Measurements from ENCODE around the gene RAE1. TPM values are rescaled to one million over a fixed set of nuclear protein-coding genes. Genes with fewer than 3 reads are reported as not detected.
A peak's percentile ranks its signal among the peaks of the same experiment; 100 is the strongest.

RAE1 gene
- total RNA-seq, 1 experiment from 2014 or later, result 34.5 TPM

DNA sequence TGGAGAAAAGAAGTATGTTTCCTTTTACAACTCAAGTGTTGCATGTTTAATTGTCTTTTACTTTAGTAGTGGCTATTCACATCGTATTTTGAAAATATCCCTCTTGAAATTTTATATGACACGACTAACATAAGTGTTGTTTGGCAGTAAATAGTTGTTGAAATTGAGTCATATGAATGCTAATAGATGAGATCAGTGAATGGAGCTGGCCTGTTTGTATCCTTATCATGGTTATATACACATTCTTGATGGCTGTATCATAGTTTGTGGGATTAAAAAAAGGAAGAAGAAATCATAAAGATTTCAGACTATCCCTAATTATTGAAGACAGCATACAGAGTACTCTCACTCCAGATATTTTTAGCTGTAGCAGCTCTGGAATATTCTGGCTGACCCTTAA is 8.2 kb upstream of the RAE1 start:
- POLR2A ChIA-PET, result no interaction called here
- Histone ChIP-seq H3K4me3 (ENCODE audit: low read depth in 2 of 2, low read length in 2 of 2) (no peak overlapping the region), H3K27me3 (ENCODE audit: control insufficient read depth, insufficient read depth, low read length) (peaks cover 4% of the 10 kb centered on the region), H3K9me3 (ENCODE audit: control insufficient read depth, insufficient read depth, low read depth, low read length) (no peaks in the 10 kb centered on the region), H3K4me1 (ENCODE audit: control insufficient read depth, insufficient read depth, low read length) (no peaks in the 10 kb centered on the region), H3K27ac (ENCODE audit: low read length) (no peak overlapping the region), H3K36me3 (ENCODE audit: control insufficient read depth, insufficient read depth, low read length) (no peaks in the 10 kb centered on the region; the same call in 1 of the 2 replicates)
- CTCF ChIA-PET, result interaction anchor here (0.7 kb wide), 1 partner anchor 104 kb away, joined by 3 read pairs; no protein-coding TSS in a partner anchor
- no TSS peak for BruUV-seq (replicated peaks)
- DNase-seq (ENCODE audit: low read depth, low spot score) (no peak), ATAC-seq (no peak)
- in situ Hi-C loops (cut with HindIII; ENCODE audit: low pct_unique_long_range_greater_than_20kb, low sequenced_read_pairs), result no loop called here
- intact Hi-C loops (cut with micrococcal nuclease; ENCODE audit: unreplicated experiment), result no loop called here
- no peak for TF ChIP-seq TCF7L2 (IDR thresholded peaks at IDR 0.05; ENCODE audit: low read depth, low read length)

- POLR2A ChIA-PET, result no interaction called here
Observed at GRCh38 chr20:57346477-57346876, 4.6 kb upstream of the RAE1 start.

GRCh38 chr20:57347393-57347792 is 3.7 kb upstream of the RAE1 start:
- Histone ChIP-seq H3K9me3 (ENCODE audit: control insufficient read depth, insufficient read depth, low read depth, low read length) (no peaks in the 10 kb centered on the region), H3K27me3 (ENCODE audit: control insufficient read depth, insufficient read depth, low read length) (no peaks in the 10 kb centered on the region; the same call in 1 of the 2 replicates), H3K36me3 (ENCODE audit: control insufficient read depth, insufficient read depth, low read length) (peaks cover 5% of the 10 kb centered on the region), H3K4me3 (ENCODE audit: low read depth in 2 of 2, low read length in 2 of 2) (no peak overlapping the region), H3K4me1 (ENCODE audit: control insufficient read depth, insufficient read depth, low read length) (peaks cover 4% of the 10 kb centered on the region), H3K27ac (ENCODE audit: low read length) (no peak overlapping the region)
- DNase-seq (ENCODE audit: low read depth, low spot score) (no peak), ATAC-seq (no peak)
- intact Hi-C loops (cut with micrococcal nuclease; ENCODE audit: unreplicated experiment), result no loop called here
- in situ Hi-C loops (cut with HindIII; ENCODE audit: low pct_unique_long_range_greater_than_20kb, low sequenced_read_pairs), result no loop called here
- ChIA-PET CTCF (interaction anchor here (0.9 kb wide), 1 partner anchor 255 kb away, joined by 4 read pairs; no protein-coding TSS in a partner anchor), POLR2A (no interaction called here)
- TF ChIP-seq SIN3A (IDR thresholded peaks at IDR 0.05; ENCODE audit: borderline replicate concordance, insufficient read depth, low read depth, low read length) (no peak), TCF7L2 (IDR thresholded peaks at IDR 0.05; ENCODE audit: low read depth, low read length) (no peak), POLR2AphosphoS5 (IDR thresholded peaks at IDR 0.05; ENCODE audit: low read depth, low read length) (no peak)
- TF ChIP-seq, protein P1, sequence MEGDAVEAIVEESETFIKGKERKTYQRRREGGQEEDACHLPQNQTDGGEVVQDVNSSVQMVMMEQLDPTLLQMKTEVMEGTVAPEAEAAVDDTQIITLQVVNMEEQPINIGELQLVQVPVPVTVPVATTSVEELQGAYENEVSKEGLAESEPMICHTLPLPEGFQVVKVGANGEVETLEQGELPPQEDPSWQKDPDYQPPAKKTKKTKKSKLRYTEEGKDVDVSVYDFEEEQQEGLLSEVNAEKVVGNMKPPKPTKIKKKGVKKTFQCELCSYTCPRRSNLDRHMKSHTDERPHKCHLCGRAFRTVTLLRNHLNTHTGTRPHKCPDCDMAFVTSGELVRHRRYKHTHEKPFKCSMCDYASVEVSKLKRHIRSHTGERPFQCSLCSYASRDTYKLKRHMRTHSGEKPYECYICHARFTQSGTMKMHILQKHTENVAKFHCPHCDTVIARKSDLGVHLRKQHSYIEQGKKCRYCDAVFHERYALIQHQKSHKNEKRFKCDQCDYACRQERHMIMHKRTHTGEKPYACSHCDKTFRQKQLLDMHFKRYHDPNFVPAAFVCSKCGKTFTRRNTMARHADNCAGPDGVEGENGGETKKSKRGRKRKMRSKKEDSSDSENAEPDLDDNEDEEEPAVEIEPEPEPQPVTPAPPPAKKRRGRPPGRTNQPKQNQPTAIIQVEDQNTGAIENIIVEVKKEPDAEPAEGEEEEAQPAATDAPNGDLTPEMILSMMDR (IDR thresholded peaks at IDR 0.05), result no peak
- TF ChIP-seq, protein P2, sequence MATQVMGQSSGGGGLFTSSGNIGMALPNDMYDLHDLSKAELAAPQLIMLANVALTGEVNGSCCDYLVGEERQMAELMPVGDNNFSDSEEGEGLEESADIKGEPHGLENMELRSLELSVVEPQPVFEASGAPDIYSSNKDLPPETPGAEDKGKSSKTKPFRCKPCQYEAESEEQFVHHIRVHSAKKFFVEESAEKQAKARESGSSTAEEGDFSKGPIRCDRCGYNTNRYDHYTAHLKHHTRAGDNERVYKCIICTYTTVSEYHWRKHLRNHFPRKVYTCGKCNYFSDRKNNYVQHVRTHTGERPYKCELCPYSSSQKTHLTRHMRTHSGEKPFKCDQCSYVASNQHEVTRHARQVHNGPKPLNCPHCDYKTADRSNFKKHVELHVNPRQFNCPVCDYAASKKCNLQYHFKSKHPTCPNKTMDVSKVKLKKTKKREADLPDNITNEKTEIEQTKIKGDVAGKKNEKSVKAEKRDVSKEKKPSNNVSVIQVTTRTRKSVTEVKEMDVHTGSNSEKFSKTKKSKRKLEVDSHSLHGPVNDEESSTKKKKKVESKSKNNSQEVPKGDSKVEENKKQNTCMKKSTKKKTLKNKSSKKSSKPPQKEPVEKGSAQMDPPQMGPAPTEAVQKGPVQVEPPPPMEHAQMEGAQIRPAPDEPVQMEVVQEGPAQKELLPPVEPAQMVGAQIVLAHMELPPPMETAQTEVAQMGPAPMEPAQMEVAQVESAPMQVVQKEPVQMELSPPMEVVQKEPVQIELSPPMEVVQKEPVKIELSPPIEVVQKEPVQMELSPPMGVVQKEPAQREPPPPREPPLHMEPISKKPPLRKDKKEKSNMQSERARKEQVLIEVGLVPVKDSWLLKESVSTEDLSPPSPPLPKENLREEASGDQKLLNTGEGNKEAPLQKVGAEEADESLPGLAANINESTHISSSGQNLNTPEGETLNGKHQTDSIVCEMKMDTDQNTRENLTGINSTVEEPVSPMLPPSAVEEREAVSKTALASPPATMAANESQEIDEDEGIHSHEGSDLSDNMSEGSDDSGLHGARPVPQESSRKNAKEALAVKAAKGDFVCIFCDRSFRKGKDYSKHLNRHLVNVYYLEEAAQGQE (IDR thresholded peaks at IDR 0.05; ENCODE audit: insufficient read depth in 1 of 2, low read depth in 2 of 2, low read length in 1 of 2), result no peak
- no TSS peak for BruUV-seq (replicated peaks)

More at GRCh38 chr20:57346477-57346876, 4.6 kb upstream of the RAE1 start:
- H3K27me3 ChIP-seq (ENCODE audit: control insufficient read depth, insufficient read depth, low read length), result peaks cover under 1% of the 10 kb centered on the region
- no peaks in the 10 kb centered on the region for H3K9me3 ChIP-seq (ENCODE audit: control insufficient read depth, insufficient read depth, low read depth, low read length)
- no peak overlapping the region for H3K27ac ChIP-seq (ENCODE audit: low read length)
- no peaks in the 10 kb centered on the region; the same call in none of the 2 replicates for H3K36me3 ChIP-seq (ENCODE audit: control insufficient read depth, insufficient read depth, low read length)
- DNase-seq (ENCODE audit: low read depth, low spot score) (peak; percentile 51), ATAC-seq (peak; percentile 71; the same call in 1 of the 2 replicates)
- in situ Hi-C loops (cut with HindIII; ENCODE audit: low pct_unique_long_range_greater_than_20kb, low sequenced_read_pairs), result no loop called here
- TF ChIP-seq, protein P2 (IDR thresholded peaks at IDR 0.05; ENCODE audit: insufficient read depth in 1 of 2, low read depth in 2 of 2, low read length in 1 of 2), result no peak
- TF ChIP-seq, protein P1 (IDR thresholded peaks at IDR 0.05), result peak; percentile 78
- TF ChIP-seq SIN3A (IDR thresholded peaks at IDR 0.05; ENCODE audit: borderline replicate concordance, insufficient read depth, low read depth, low read length), result no peak
- no peak for TF ChIP-seq TCF7L2 (IDR thresholded peaks at IDR 0.05; ENCODE audit: low read depth, low read length)
- no peak overlapping the region for H3K4me3 ChIP-seq (ENCODE audit: low read depth in 2 of 2, low read length in 2 of 2)
- intact Hi-C loops (cut with micrococcal nuclease; ENCODE audit: unreplicated experiment), result loop anchor here (1.0 kb wide), 1 partner anchor 257 kb away; no protein-coding TSS in a partner anchor
- H3K4me1 ChIP-seq (ENCODE audit: control insufficient read depth, insufficient read depth, low read length), result no peaks in the 10 kb centered on the region
- no TSS peak for BruUV-seq (replicated peaks)
- CTCF ChIA-PET, result interaction anchor here (0.7 to 2.0 kb wide), 3 partner anchors 14 to 257 kb away, joined by 3 to 10 read pairs (median 4); no protein-coding TSS in a partner anchor
